Measurements from ENCODE around the gene SLC39A9.
"Not testable (repeated sequence)": the region's sequence is repeated elsewhere in the genome, so short reads cannot be mapped to it uniquely, and the experiment has no call there.

Gene SLC39A9

DNA sequence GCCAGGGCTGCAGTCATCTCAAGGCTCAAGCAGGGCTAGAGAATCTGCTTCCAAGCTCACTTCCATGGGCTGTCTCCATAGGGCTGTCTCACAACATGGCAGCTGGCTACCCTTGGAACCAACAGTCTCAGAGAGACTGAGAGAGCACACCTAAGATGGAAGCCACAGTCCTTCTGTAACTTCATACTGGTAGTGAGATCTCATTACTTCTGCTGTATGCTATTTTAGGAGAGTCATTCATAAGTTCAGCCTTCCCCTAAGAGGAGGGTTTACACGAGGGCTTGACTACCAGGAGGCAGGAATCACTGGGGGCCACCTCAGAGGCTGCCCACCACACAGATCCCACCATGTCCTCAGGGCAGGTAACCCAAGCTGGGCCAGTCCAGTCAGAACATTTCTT, 30.1 kb upstream of the SLC39A9 start:
- DNase-seq (ENCODE audit: low read depth): no peak

GRCh38 chr14:69370061-69370460, 28.4 kb upstream of the SLC39A9 start:
- DNase-seq (ENCODE audit: low read depth): no peak

DNA sequence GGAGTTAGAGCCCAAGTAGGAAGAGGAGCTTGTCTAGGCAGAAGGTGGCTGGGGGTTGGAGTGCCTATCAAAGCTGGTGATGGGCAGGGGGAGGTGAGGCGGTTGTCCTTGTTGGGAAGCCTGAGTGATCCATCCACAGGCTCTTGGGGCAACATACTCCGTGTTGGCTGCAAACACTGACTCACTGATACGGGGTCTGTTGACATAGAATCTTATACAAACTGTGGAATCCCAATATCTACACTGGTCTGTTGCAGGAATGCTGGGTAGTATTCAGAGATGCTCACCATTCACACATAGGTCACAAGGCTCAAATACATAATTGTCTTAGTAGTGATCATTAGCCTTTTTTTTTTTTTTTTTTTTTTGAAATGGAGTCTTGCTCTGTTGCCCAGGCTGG, 26.3 kb upstream of the SLC39A9 start:
- DNase-seq (ENCODE audit: low read depth): no peak

- DNase-seq (ENCODE audit: low read depth): no peak
Observed at GRCh38 chr14:69373104-69373503, 25.4 kb upstream of the SLC39A9 start.

GRCh38 chr14:69374235-69374634, 24.3 kb upstream of the SLC39A9 start:
- DNase-seq (ENCODE audit: low read depth): no peak

DNA sequence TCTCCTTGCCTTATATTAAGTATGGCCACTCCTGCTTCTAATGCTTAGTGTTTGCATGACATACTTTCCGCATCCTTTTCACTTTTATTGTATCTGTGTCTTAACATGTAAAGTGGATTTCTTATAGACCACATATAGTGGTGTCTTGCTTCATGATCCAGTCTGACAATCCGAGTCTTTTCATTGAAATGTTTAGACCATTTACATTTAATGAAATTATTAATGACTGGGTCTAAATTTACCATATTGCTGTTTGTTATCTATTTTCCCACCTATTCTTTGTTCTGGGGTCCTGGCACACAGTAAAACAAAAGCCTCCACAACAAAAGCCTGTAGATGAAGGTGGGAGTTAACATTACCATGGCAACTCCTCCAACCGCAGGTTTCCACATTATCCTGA, 23.3 kb upstream of the SLC39A9 start:
- no peak for DNase-seq (ENCODE audit: low read depth)

- no peak for DNase-seq (ENCODE audit: low read depth)
Observed at GRCh38 chr14:69375722-69376121, 22.8 kb upstream of the SLC39A9 start.

DNA sequence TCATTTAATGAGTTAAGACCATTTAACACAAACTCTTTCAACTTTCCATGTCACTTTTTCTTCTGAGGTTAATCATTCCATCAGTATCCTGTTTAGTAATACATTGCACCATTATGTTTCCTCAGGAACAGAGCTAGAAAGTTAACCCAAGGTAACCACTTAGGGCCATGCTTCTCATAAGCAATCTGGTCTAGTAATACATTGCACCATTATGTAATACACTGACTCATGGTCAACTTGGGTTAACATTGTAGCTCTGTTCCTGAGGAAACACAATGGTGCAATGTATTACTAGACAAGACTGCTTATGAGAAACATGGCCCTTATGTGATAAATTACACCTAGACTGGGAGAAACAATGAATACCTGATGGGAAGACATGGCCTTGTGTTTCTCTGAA, 22.1 kb upstream of the SLC39A9 start:
- no peak for DNase-seq (ENCODE audit: low read depth)

DNA sequence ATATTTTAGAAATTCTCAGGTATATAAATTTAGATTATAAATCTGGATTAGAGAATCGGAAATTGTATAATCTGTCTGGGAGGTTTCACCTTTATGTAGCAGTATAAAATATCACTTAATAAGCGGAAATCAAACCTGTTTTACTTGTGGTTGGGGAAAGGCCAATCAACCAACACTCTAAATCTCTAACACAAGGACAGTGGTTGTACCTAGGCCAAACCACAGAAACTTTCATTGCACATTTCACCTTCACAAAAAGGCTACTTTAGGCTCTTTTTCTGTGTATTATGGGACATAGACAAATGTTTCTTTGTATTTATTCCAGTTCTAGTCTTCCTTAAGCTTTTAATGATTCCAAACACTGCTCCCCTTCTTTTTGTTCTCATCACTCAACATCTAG, 20.2 kb upstream of the SLC39A9 start:
- DNase-seq (ENCODE audit: low read depth): no peak

GRCh38 chr14:69387311-69387710, 11.2 kb upstream of the SLC39A9 start:
- DNase-seq (ENCODE audit: low read depth): no peak

- not testable (repeated sequence) for DNase-seq (ENCODE audit: low read depth)
Observed at GRCh38 chr14:69391400-69391799, 7.1 kb upstream of the SLC39A9 start.

DNA sequence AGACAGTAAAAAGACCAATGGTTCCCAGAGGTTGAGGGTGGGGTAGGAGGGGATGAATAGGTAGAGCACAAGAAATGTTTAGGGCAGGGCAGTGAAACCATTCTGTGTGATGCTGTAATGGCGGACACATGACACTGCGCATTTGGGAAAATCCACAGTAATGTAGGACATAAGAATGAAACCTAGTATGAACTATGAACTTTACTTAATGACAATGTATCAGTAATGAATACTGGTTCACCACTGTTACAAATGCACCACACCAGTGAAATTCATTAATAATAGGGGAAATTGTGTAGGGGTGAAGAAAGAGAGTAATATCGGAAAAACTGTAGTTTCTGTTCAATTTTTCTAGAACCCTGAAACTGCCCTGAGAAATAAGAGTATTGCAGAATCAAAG, 6.0 kb upstream of the SLC39A9 start:
- no peak for DNase-seq (ENCODE audit: low read depth)

GRCh38 chr14:69395929-69396328, 2.6 kb upstream of the SLC39A9 start:
- no peak for DNase-seq (ENCODE audit: low read depth)

DNA sequence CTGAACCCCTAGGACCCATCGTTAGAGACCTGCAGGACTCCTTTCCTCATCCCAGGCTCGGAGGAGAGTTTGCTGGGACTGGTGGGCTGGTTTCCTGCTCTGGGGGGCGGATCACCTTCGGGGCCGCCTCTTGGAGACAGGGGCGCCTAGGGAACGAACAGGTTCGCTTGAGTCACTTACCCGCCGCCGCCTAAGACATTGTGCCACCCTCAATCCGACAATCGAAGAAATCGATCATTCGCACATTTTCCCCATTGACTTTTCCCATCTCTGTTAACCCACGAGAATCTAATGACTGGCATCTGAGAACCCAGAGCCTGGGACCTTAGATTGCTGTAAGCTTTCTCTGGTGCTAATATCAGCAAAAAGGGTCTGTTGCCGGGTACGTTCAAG, 322 bp downstream of the SLC39A9 start:
- no peak for DNase-seq (ENCODE audit: low read depth)

- DNase-seq (ENCODE audit: low read depth): no peak
Observed at GRCh38 chr14:69399750-69400149, 1.3 kb downstream of the SLC39A9 start.

GRCh38 chr14:69400154-69400553, 1.7 kb downstream of the SLC39A9 start:
- DNase-seq (ENCODE audit: low read depth): no peak

- DNase-seq (ENCODE audit: low read depth): no peak
Observed at GRCh38 chr14:69401841-69402240, 3.3 kb downstream of the SLC39A9 start.

- DNase-seq (ENCODE audit: low read depth): no peak
Observed at GRCh38 chr14:69404478-69404877, 6.0 kb downstream of the SLC39A9 start.

- DNase-seq (ENCODE audit: low read depth): no peak
Observed at GRCh38 chr14:69404883-69405282, 6.4 kb downstream of the SLC39A9 start.

DNA sequence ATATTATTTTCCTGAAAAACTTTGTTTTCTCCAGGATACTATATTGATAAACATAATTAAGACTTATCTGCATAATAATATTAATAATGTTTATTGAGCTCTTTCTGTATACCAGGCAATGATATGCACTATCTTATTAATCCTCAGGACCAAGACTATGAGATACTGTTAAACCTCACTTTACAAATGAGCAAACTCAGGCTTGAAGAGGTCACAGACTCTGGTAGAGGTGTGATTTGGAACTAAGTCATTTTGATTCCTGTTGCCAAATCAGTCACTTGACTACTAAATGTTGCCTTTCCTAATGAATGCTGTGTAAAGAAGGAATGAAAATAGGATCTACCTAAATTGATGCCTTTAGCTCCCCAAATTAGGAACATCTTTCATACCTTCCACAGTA, 7.3 kb downstream of the SLC39A9 start:
- DNase-seq (ENCODE audit: low read depth): no peak

GRCh38 chr14:69408331-69408960, 10.0 kb downstream of the SLC39A9 start:
- no peak for DNase-seq (ENCODE audit: low read depth)

- DNase-seq (ENCODE audit: low read depth): no peak
Observed at GRCh38 chr14:69413483-69413882, 15.0 kb downstream of the SLC39A9 start.

GRCh38 chr14:69416087-69416486, 17.6 kb downstream of the SLC39A9 start:
- DNase-seq (ENCODE audit: low read depth): not testable (repeated sequence)

DNA sequence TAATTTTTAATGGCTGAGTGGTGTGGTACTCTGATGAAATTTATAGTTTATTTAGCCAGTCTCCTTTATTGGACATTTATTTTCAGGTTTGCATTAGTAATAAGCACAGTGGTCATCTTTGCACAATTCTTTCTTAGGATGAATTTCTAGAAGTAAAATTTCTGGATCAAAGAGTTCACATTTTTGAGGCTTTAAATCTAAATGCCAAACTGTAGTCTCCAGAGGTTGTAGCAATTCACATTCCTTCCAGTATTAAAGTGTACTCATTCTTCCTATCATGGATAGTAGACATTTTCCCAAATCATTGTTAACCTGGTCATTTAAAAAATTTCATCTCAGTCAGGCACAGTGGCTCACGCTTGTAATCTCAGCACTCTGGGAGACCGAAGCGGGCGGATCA, 24.8 kb downstream of the SLC39A9 start:
- DNase-seq (ENCODE audit: low read depth): no peak
